Erythroblast (primary cell): ENCODE results near the gene NACAD.

Source experiments
- GATA1 ChIP-seq: IDR thresholded peaks from 2 replicates; pipeline ENCODE4 v1.6.1; 2011; ENCODE audit warnings: low read depth, mild to moderate bottlenecking, control low read depth, low read length, moderate library complexity
- POLR2A ChIP-seq: IDR thresholded peaks from 2 replicates; pipeline ENCODE4 v1.6.1; 2011; ENCODE audit warnings: mild to moderate bottlenecking, low read length

GRCh38 chr7:45036317-45036716 is 52.5 kb downstream of the NACAD start:
- TF ChIP-seq POLR2A (no peak), GATA1 (no peak)
